ENCODE results near the gene SCGN. TPM values are rescaled to one million over a fixed set of nuclear protein-coding genes. Genes with fewer than 3 reads are reported as not detected.

Gene SCGN
- total and polyA plus RNA-seq, 2 of the 13 experiments (the other 11 are each of a cell fraction or from before 2014, with no cell fraction given), result 2.9 to 29.0 TPM

DNA sequence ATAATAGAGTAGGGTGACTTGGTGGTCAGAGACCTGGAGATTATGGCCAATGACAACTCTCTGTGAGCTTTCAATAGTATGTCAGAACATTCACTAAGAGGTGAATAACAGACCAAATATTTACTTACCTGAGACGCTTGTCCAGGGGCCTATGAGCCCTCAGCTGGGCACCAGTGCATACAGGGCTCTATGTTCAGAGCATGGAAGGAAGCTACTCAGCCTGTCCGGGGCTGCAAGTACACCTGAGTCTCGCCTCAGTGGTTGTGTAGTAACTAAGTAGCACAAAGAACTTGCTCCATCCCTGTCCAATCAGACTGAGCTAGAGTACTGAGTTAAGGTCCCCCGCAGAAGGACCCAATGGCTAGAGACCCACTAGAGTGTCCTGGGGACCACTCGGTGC is 11.6 kb upstream of the SCGN start (continued):
- TF ChIP-seq, protein P1, sequence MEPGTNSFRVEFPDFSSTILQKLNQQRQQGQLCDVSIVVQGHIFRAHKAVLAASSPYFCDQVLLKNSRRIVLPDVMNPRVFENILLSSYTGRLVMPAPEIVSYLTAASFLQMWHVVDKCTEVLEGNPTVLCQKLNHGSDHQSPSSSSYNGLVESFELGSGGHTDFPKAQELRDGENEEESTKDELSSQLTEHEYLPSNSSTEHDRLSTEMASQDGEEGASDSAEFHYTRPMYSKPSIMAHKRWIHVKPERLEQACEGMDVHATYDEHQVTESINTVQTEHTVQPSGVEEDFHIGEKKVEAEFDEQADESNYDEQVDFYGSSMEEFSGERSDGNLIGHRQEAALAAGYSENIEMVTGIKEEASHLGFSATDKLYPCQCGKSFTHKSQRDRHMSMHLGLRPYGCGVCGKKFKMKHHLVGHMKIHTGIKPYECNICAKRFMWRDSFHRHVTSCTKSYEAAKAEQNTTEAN (CRISPR knock-in tag; conservative IDR thresholded peaks at IDR 0.05), result no peak
- TF ChIP-seq, protein P2, sequence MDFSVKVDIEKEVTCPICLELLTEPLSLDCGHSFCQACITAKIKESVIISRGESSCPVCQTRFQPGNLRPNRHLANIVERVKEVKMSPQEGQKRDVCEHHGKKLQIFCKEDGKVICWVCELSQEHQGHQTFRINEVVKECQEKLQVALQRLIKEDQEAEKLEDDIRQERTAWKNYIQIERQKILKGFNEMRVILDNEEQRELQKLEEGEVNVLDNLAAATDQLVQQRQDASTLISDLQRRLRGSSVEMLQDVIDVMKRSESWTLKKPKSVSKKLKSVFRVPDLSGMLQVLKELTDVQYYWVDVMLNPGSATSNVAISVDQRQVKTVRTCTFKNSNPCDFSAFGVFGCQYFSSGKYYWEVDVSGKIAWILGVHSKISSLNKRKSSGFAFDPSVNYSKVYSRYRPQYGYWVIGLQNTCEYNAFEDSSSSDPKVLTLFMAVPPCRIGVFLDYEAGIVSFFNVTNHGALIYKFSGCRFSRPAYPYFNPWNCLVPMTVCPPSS (IDR thresholded peaks at IDR 0.05), result no peak
- TF ChIP-seq SOX13 (IDR thresholded peaks at IDR 0.05) (no peak), SOX13 (CRISPR knock-in tag; conservative IDR thresholded peaks at IDR 0.05 in 1 of 2, IDR thresholded peaks at IDR 0.05 in 1 of 2) (peak in 1 of 2 experiments; percentile 75; a peak in 1 of 4 replicates), HOXD1 (CRISPR knock-in tag; IDR thresholded peaks at IDR 0.05) (peak; percentile 31; the same call in 1 of the 2 replicates), YEATS2 (CRISPR knock-in tag; IDR thresholded peaks at IDR 0.05; ENCODE audit: borderline replicate concordance) (no peak; the same call in 1 of the 2 replicates), FOXA3 (CRISPR knock-in tag; IDR thresholded peaks at IDR 0.05) (peak; percentile 74), ZNF30 (CRISPR knock-in tag; IDR thresholded peaks at IDR 0.05) (no peak), SMAD3 (CRISPR knock-in tag; IDR thresholded peaks at IDR 0.05) (no peak), ZBTB38 (CRISPR knock-in tag; IDR thresholded peaks at IDR 0.05) (no peak), SMAD1 (CRISPR knock-in tag; IDR thresholded peaks at IDR 0.05; ENCODE audit: borderline replicate concordance, low read depth) (no peak), ZNF577 (CRISPR knock-in tag; IDR thresholded peaks at IDR 0.05; ENCODE audit: borderline replicate concordance, low read depth) (no peak)
- TF ChIP-seq, protein P3, sequence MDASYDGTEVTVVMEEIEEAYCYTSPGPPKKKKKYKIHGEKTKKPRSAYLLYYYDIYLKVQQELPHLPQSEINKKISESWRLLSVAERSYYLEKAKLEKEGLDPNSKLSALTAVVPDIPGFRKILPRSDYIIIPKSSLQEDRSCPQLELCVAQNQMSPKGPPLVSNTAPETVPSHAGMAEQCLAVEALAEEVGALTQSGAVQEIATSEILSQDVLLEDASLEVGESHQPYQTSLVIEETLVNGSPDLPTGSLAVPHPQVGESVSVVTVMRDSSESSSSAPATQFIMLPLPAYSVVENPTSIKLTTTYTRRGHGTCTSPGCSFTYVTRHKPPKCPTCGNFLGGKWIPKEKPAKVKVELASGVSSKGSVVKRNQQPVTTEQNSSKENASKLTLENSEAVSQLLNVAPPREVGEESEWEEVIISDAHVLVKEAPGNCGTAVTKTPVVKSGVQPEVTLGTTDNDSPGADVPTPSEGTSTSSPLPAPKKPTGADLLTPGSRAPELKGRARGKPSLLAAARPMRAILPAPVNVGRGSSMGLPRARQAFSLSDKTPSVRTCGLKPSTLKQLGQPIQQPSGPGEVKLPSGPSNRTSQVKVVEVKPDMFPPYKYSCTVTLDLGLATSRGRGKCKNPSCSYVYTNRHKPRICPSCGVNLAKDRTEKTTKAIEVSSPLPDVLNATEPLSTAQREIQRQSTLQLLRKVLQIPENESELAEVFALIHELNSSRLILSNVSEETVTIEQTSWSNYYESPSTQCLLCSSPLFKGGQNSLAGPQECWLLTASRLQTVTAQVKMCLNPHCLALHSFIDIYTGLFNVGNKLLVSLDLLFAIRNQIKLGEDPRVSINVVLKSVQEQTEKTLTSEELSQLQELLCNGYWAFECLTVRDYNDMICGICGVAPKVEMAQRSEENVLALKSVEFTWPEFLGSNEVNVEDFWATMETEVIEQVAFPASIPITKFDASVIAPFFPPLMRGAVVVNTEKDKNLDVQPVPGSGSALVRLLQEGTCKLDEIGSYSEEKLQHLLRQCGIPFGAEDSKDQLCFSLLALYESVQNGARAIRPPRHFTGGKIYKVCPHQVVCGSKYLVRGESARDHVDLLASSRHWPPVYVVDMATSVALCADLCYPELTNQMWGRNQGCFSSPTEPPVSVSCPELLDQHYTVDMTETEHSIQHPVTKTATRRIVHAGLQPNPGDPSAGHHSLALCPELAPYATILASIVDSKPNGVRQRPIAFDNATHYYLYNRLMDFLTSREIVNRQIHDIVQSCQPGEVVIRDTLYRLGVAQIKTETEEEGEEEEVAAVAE (CRISPR knock-in tag; IDR thresholded peaks at IDR 0.05; ENCODE audit: borderline replicate concordance), result 0 out of 2 replicates have a peak, but pooled peaks have one; percentile 33
- TF ChIP-seq, protein P4, sequence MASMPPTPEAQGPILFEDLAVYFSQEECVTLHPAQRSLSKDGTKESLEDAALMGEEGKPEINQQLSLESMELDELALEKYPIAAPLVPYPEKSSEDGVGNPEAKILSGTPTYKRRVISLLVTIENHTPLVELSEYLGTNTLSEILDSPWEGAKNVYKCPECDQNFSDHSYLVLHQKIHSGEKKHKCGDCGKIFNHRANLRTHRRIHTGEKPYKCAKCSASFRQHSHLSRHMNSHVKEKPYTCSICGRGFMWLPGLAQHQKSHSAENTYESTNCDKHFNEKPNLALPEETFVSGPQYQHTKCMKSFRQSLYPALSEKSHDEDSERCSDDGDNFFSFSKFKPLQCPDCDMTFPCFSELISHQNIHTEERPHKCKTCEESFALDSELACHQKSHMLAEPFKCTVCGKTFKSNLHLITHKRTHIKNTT (CRISPR knock-in tag; IDR thresholded peaks at IDR 0.05), result no peak
- TF ChIP-seq, protein P5, sequence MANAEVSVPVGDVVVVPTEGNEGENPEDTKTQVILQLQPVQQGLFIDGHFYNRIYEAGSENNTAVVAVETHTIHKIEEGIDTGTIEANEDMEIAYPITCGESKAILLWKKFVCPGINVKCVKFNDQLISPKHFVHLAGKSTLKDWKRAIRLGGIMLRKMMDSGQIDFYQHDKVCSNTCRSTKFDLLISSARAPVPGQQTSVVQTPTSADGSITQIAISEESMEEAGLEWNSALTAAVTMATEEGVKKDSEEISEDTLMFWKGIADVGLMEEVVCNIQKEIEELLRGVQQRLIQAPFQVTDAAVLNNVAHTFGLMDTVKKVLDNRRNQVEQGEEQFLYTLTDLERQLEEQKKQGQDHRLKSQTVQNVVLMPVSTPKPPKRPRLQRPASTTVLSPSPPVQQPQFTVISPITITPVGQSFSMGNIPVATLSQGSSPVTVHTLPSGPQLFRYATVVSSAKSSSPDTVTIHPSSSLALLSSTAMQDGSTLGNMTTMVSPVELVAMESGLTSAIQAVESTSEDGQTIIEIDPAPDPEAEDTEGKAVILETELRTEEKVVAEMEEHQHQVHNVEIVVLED (CRISPR knock-in tag; IDR thresholded peaks at IDR 0.05; ENCODE audit: borderline replicate concordance), result no peak
- TF ChIP-seq, protein P6, sequence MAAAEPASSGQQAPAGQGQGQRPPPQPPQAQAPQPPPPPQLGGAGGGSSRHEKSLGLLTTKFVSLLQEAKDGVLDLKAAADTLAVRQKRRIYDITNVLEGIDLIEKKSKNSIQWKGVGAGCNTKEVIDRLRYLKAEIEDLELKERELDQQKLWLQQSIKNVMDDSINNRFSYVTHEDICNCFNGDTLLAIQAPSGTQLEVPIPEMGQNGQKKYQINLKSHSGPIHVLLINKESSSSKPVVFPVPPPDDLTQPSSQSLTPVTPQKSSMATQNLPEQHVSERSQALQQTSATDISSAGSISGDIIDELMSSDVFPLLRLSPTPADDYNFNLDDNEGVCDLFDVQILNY (CRISPR knock-in tag; conservative IDR thresholded peaks at IDR 0.05), result no peak
